Stimulated activated CD4-positive, alpha-beta T cell treated with anti-CD3 and anti-CD28 coated beads, Interleukin-12 subunit alpha, Interleukin-12 subunit beta, amount 100 ng/mL, for 4 hours (primary cell): ENCODE measurements around the gene SMCP.

Source experiments
- DNase-seq: peaks from one replicate; pipeline ENCODE4 v3.0.0-alpha.2; 2020

SMCP gene, protein sequence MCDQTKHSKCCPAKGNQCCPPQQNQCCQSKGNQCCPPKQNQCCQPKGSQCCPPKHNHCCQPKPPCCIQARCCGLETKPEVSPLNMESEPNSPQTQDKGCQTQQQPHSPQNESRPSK

DNA sequence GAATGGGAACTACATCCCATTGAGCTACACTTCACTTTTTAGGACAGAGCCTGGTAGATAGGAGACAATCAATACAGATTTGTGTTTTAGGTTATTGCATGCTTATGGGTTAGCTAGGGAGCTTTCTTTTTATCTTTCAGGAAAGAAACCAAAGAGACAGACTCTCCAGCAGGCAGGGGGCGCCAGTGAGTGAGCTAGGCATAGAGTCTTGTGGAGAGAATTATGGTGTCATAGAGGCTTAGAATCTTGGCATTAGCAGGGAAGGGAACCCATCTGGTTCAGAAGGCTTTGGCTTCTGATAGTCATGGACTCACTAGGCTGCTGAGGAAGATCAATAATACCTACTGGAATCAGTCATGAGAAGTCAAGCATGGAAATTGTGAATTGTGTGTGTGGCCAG, at the start of gene SMCP:
Gene SMCP (plus strand): TSS at position 281 of the 400 bp plus-strand sequence. CDS start 6,101 bp downstream, outside the sequence.
- DNase-seq: peak; percentile 13

DNA sequence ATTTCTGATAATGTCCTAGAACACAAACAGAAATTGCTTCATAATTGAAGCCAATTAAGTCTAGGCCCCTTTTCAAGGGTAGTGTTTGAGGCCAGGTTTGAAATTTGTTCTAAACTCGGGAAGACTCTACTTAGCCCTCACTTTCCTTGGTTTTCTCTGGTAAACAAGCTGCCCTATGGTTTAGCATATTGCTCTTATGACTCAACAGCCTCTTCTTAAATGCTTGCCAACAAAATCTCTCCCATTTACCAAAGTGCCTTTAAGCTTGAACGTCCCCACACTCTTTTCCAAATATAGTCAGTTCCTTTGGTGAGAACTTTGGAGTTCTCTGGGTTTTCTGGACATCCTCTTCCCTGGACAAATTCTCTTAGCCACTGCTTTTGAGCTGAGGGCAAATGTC, 41.3 kb upstream of the SMCP start:
- no peak for DNase-seq

DNA sequence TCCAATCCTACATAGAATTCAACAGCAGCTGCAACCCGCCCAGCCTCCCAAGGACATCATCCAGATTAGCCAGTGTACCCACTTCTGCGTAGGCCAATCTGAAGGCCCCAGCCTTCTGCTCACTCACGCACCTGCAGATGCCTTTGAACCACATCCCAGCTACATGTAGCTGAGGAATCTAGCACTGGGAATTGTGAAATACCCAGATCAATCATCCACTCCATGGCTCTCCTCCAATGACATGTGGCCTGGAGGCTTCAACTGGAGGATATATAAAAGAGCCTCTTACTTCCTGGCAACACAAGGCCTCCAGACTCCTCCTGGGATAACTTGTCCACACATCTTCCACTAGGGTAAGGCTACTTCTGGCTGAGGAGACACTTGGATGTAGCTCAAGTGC, 35.6 kb upstream of the SMCP start, which contains the start of gene LCE6A:
Gene LCE6A (plus strand): TSS at position 301 of the 400 bp plus-strand sequence. CDS start 665 bp downstream, outside the sequence.
- no peak for DNase-seq

DNA sequence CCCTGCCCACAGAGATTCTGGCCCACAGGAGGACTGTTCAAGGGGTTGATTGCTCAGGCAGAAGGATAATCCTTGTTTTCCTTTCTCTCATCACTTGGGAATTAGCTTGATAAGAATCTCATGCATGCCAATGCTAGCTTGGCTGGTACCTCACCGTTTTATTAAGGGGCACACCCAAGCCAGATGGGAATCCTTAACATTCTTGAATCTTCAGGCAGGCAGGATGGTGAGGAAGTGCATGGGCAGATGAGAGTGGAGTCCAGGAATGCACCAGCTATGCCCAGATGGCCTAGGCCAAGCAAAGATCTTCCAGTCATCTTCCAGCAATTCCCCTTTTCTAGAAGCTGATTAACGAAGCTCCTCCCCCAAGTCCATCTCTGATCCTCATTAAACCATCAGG, 22.5 kb upstream of the SMCP start:
- no peak for DNase-seq

DNA sequence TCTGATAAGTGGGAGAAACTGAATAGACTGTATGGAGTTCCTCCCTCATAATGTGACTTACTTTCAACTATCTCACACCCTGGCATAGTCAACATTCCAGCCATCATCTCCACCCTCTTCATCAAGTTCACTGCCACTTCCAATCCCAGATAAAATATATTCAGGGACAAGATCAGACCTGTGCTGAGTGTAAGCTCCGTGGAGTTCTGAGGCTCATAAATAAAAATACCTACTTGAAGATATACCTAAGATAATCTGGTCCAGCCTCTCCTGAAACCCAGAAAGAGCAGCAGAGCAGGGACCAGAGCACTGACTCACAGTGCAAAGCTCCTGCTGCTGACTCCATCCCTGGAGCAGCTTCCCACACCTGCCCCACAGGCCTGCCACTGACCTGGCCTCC, 20.1 kb upstream of the SMCP start:
- no peak for DNase-seq

DNA sequence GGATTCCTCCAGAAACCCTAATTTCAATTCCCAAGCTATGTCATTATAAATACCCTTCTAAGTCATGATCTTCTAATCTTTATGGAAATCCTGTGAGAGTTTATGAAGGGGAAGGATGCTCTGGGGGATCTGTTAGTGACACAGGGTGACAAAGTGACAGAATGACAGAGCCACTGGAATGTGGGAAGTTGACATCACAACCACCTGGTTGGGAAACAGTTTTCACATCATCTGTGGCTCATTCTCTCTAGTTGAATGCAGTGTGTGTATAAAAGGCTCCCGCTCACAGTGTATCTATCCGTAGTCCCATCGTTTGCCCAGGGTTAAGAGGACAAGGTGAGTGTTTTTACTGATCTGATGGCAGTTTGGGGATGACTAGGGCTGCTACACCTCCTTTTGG, 18.4 kb upstream of the SMCP start, which contains the start of gene LCE7A:
Gene LCE7A (plus strand): TSS at position 301 of the 400 bp plus-strand sequence. CDS start 702 bp downstream, outside the sequence.
- DNase-seq: no peak

DNA sequence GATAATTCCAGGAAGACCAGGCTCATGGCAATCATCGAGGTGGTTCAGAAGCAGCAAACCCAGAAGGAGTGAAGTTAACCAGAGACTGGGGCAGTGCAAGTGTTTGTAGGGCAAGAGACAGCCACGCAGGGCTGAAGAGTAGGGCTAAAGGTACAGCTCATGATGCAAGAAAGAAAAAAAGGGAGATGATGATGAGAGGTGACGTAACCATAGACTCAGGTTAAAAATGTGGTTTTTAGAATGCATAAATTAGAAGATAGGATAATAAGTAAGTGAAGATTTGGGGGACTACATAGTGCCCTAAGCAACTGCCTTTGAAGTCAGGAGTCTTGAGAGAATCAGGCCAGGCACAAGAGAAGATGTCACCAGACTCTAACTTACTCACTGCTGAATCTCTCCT, 18.0 kb upstream of the SMCP start:
- DNase-seq: no peak

DNA sequence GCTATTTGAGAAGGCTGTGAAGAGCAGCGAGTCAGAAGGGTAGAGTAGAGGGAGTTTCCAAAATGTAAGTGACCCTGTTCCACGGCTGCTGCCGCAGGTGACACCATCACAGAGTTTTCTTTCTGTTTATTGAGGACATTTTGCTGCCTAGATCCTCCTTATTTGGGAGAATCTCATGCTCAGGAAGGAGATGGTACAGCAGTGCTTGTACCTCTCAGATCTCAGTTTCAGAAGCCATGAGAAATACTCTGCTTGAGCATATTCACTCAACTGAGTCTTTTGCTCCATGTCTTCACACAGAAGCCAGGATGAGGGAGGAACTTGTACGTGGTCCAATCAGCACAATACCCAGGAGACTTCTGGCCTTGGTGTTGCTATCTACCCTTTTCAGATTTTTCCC, 16.7 kb upstream of the SMCP start:
- DNase-seq: no peak

DNA sequence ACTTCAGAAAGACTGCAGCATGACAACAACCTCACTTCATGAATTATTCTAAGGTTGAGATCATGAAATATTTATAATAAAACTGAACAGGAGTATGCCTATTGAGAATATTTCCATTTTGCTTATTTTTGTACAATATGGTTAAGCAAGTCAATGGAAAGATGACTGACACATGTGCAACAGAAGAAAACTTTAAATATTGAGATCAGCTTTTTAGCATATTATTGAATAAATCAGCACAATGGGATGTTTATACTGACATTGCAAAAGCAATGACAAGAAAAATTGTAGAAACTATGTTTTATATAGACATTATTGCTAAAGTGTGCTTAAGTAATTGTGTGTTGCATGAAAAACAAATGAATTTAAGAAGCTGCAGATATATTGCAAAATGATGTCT, 13.7 kb upstream of the SMCP start:
- DNase-seq: no peak

DNA sequence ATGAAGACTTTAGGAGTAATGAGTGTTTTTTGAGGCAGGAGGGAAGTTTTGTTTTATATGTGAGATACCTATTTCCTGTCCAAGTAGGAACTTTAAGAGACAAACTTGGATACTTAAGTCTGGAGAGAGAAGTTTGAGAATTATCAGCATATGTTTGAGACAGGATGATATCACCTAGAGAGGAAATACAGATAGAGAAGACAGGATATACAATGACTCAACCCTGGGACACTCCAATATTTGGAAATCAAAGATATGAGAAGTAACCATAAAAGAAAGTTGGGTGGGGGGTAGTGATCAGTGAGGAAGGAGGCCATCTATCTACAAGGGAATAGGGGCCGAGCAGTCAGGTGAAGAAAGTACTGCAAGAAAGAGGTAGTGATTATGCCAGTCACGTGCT, 11.8 kb upstream of the SMCP start:
- DNase-seq: no peak

DNA sequence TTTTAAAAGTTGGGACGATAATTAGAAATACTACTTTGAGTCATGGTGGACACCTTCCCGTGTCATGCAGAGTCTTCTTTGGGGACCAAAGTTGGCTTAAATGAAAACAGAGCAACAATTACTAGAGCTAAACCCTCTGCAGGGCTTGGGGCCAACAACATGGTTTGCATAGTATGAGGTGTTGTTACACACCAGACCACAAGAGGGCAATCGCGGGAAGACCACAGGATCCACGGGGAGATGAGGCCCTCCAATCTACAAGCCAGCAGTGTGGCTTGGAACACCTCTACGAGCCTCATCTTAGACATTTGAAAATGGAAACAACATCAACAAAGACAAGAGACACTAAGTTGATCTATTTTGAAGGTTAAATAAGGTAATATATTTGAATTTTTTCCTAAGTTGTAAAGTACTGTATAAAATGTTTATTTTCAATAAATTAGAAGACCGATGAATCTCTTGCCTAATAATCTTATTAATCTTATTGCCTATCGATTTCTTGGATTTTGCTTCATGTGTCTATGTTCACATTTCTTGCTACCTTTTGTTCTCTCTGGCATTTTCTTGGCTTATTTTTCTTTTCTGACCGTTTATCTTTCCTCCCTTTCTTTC, 8.2 kb upstream of the SMCP start:
- DNase-seq: peak; percentile 44

DNA sequence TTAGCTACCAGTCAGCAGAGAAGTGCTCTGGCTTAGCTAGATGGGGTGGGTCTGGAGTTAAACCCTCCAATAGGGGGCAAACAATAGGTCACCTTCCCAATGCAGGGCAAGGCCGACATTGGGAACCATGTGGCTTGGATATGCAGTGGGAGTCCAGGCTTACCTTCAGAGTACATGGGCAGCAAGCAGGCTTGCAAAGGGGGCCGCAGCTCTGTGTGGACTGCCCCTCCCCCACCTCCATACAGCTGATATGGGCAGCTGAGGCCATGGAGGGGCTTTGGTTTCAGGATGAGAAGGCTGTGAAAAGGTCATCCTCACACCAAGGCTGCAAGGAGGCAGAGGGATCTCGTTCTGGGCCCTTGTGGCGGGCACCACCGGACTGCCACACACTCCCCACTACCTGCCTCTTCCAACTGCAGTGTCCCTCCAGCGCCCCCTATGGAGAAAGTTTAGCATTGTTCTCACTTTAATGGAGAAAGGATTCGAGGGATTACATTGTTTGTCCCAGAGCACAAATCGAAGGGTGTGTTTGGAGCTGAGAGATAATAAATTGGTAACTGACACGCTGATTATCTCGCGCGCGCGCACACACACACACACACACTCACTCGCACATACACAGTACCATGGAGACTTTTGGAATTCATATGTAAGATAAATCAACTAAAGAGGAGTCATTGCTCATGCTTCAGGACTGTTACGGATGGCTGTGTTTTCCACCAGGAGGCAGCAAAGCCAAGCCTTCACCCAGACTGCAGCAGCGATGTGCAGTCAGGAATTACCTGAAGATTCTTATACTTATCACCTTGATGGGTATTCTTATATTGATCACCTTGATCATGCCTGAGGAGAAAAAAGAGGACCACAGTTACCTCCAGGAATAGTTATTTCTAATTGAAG, 7.0 kb upstream of the SMCP start:
- no peak for DNase-seq

DNA sequence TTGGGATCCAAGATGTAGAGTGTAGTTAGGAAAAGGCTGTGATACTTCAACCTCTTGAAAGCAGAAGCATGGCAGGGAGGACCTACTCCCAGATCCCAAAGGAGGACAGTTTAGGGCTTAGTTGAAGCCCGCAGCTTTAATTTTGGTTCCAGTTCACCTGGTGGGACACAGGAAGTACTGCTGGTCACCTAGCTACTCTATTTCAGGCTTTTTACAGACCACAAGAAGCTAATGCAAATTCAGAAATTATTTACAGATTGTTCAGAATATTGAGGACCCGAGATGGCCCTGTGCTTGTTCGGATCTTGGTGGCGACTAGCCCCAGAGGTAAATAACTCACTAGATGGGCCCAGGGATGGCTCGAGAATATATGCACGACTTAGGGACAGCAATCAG, 6.4 kb upstream of the SMCP start:
- no peak for DNase-seq

DNA sequence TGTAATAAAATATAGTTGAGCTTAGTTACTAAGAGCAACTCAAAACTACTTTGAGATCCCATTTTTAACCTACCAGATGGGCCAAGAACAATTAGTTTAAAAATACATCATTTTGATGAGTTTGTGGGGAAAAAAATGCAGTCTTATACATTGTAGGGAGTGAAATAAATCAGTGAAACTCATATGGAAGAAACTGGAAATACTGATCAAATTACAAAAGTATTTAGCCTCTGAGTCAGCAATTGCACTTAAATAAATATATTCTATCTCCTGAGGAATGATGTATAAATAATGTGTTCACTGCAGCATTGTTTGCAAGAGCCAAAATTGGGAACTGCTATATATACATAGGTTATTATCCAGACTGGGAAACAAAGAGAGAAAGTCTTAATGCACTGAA, 4.6 kb upstream of the SMCP start:
- no peak for DNase-seq

DNA sequence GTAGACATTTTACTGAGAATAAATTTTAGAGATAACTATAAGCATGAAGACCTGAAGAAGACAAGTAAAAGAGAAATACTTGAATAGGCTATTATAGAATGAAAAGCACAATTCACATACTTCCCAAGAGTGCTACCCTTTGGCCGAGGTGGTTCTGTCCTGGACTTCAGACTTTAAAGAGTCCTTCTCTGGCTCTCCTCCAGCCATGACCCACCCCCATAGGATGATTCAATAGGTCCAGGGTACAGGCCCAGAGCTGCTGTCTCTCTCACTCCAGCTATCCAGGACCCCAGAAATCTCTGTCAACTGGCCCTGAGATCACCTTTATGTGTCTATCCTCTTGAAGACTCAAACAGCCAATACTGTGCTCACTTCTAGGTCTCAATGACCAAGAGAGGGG, 1.3 kb upstream of the SMCP start:
- DNase-seq: no peak

DNA sequence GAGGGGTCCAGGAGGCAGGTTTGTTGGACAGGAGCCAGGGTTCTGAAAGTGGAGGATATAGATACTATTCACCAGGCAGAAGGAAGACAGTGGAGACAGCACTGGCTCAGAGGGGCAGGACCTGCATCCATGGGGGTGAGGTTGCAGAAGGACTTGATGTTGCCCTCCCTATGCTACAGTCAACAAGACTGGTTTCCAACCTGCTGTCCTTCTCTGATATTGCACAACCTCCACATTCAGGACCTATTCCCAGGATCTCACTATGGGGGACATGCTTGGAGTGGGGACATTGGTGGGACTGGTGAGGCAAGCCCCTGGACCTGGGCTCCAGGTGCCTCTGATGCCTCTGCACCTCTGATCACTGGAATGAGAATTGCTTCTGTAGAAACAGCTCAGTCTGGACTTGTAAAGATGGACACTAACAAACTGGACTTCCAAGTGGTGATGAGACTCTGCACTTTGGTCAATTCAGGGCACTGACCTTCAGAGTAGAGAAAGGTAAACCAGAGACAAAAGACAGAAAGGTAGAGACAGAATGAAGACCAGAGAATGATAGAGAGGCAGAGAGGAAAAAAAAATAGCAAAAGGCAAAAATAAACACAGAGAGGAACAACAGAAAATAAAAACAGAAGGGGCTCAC, 1.6 kb downstream of the SMCP start:
- DNase-seq: no peak

DNA sequence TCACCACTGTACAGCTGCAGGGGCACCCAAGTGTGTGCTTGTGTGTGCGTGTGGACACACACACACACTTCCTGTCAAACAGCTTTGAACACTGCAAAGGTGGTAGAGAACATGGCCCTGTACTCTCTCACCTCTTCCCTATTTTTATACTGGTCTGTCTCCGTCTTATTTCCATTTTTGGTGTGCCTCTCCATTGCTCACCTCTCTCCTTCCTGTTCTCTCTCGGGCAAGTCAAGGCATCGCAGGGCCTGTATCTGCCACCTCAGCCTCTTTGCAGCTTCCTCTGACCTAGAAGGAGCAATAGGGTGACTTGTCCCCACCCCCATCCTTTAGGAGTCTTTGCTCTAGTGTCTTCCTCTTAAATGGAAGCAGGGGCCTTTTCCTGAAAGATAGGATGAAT, 2.2 kb downstream of the SMCP start:
- no peak for DNase-seq

DNA sequence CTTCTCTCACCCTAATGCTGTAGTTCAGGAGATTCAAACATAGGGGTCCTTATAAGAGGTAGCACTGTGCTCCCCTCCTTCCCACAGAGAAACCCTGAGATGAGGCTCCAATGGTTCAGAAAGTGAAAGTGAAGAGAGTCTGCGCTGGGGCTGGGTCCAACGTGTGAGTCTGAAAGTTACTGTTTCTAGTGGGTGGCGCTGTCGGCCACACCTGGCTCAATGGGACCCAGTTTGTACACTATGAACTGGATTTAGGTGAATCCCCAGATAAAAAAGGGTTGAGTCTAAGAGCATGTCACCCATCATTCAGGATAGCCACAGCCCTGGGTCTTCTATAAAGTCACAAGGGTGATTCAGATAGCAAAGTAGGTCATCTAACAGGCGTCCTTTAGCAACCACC, 2.8 kb downstream of the SMCP start:
- DNase-seq: no peak

DNA sequence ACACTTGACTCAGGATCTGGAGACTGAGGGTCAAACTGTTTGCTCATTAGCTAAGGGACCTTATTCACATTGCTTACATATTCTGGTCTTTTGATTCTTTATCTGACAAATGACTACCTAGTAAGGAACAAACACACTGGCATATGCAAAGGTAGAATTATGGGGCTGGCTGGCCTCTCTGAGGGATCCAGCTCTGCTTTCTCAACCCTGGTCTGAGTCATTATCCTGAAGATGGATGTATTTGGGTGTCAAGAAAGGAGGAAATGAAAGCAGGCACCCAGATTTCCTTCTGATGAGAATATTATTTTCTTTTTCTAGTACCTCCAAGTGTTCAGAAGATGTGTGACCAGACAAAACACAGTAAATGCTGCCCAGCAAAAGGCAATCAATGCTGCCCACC, 6.0 kb downstream of the SMCP start:
- no peak for DNase-seq

DNA sequence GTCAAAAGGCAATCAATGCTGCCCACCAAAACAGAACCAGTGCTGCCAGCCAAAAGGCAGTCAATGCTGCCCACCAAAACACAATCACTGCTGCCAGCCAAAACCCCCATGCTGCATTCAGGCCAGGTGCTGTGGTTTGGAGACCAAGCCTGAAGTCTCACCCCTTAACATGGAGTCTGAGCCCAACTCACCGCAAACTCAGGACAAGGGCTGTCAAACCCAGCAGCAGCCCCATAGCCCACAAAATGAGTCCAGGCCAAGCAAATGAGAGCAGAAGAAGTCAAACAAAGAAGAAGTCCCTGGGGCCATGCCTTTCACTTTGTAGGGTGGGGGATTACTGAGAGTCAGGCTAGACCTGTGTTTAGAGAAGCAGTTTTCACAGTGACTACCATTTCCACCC, 6.4 kb downstream of the SMCP start:
- DNase-seq: no peak

DNA sequence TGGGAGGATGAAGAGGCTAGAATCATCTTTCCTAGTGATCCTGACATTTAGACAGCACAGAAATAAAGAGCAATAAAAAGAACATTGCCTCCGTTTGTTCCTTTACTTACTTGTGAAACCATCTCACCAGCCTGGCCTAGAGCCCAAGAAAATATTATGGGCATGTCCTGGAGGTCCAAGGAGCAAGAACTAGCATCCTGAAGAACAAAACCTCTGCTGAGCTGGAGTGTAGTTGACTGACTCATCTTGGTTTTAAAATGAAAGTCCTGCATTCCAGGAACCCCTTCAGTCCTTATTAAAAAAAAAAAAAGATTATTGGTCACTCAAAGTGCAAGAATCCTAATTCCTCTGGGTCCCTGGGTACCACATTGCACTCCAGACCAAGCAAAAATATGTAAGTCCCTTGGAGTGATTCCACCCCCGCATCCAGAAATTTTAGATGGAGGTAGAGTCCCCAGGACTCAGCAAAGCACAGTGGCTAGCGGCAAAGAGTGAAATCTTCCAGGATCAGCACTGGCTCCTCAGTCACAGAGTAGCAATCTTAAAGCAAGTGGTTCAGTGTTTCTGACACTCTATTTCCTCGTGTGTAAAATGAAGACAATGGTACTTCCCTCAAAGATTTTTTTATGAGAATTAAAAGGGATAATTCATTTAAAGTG, 7.0 kb downstream of the SMCP start:
- no peak for DNase-seq

DNA sequence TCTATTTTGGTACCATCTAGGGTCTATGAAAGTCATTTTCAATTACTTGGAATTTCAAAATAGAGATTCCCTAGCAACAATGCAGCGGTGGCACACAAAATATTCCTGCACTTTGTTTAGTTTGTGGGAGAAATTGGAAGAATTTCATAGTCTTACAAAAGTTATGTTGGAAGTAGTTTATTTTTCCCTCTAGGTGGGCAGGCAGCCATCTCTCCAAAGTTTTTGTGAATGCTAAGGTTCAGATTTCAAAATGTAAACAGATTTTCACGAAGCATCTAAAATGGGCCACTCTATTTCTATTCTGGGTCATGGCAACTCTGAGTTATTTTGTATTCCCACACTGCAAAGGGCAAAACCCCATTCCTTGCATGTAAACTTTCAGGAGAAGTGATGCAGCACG, 8.0 kb downstream of the SMCP start:
- DNase-seq: no peak
